ENCODE data around the gene RPL36.

GRCh38 chr19:5646703-5647102 is 43.4 kb upstream of the RPL36 start:
- TF ChIP-seq CTCF (conservative IDR thresholded peaks at IDR 0.05) (no peak), EZH2 (IDR thresholded peaks at IDR 0.05; ENCODE audit: low read depth) (no peak)
